ENCODE data around the gene FYCO1.
"Not testable (repeated sequence)": the region's sequence is repeated elsewhere in the genome, so short reads cannot be mapped to it uniquely, and the experiment has no call there.

Gene FYCO1

GRCh38 chr3:46010519-46011113 lies 15.0 kb upstream of the FYCO1 start:
- in situ Hi-C loops (cut with MboI; ENCODE audit: low sequenced_read_pairs) = no loop called here

- in situ Hi-C loops (cut with MboI; ENCODE audit: low sequenced_read_pairs) = no loop called here
Observed at GRCh38 chr3:46008058-46008457, 12.4 kb upstream of the FYCO1 start.

- in situ Hi-C loops (cut with MboI; ENCODE audit: low sequenced_read_pairs) = no loop called here
Observed at GRCh38 chr3:46007280-46007679, 11.7 kb upstream of the FYCO1 start.

DNA sequence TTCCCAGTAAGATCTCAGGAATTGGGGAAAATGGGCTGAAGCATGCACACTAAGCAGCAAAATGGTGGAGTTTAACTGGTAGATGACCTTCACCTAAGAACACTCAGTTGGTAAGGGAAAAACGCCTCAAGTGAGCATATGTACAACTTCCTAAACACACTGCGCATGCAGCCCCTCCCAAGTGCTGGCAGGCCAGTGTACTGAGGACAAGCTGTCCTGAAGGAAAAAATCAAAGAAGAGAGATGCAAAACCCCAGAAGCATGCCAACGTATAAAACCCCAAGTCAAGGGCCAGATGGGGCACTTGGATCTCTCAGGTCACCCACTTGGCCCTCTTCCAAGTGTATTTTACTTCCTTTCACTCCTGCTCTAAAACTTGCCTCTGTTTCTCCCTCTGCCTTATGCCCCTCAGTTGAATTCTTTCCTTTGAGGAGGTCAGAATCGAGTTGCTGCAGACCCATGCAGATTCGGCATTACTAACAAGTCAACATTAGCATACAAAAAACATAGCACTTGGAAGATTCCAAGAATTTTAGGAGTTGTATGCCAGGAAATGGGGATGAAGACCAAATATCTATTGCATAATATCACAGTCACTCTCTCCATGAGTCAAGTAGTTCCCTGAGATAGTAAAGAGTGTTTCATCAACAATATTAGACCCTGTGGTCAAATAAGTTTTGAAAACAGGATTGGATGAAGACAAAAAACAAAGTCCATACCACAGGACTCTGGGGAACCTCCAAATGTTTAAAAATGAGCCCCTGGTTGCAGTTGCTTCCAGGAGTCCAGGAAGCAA lies 10.8 kb upstream of the FYCO1 start:
- in situ Hi-C loops (cut with MboI; ENCODE audit: low sequenced_read_pairs) = no loop called here

GRCh38 chr3:46003706-46004105 lies 8.1 kb upstream of the FYCO1 start:
- in situ Hi-C loops (cut with MboI; ENCODE audit: low sequenced_read_pairs) = not testable (repeated sequence)

GRCh38 chr3:46001178-46001577 lies 5.6 kb upstream of the FYCO1 start:
- in situ Hi-C loops (cut with MboI; ENCODE audit: low sequenced_read_pairs) = no loop called here

- in situ Hi-C loops (cut with MboI; ENCODE audit: low sequenced_read_pairs) = no loop called here
Observed at GRCh38 chr3:45997942-45998341, 2.3 kb upstream of the FYCO1 start.

- in situ Hi-C loops (cut with MboI; ENCODE audit: low sequenced_read_pairs) = not testable (repeated sequence)
Observed at GRCh38 chr3:45997499-45997898, 1.9 kb upstream of the FYCO1 start.

DNA sequence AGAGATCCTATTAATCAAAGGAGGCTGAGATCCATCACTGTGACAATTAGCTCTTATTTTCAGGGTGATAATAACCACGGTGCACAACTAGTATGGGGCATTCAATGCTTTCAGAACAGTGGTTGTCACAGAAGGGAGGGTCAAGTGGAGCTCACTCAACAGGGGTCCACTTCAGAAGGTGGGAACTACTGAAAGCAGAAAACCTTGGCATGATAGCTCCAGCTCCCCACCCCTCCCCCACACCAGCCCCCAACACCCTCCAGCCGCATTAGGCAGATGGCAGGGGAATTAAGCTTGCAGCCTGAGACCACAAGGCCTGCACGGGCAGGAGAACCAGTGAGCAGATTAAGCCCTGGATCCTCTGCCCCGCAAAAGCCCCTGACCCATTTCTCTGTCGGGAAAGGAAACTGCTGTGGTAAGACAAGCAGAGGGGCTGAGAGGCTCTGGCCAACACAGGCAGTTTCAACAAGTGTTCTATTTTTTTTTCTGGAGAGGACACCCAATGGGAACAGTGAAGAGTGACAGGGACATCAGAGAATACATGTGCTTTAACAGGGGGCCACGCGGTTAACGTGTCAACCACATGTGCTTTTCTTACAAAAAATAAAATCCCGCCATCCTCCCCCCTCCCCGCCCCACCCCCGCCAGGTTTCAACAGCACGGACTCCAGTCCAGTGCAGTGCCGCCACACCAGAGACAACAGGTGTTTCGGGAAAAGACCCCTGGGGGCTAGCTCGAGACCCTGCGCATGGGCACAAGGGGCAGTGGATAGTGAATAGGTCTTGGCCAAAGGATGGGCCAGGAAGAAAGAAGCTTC lies 997 bp downstream of the FYCO1 start:
- in situ Hi-C loops (cut with MboI; ENCODE audit: low sequenced_read_pairs) = no loop called here

DNA sequence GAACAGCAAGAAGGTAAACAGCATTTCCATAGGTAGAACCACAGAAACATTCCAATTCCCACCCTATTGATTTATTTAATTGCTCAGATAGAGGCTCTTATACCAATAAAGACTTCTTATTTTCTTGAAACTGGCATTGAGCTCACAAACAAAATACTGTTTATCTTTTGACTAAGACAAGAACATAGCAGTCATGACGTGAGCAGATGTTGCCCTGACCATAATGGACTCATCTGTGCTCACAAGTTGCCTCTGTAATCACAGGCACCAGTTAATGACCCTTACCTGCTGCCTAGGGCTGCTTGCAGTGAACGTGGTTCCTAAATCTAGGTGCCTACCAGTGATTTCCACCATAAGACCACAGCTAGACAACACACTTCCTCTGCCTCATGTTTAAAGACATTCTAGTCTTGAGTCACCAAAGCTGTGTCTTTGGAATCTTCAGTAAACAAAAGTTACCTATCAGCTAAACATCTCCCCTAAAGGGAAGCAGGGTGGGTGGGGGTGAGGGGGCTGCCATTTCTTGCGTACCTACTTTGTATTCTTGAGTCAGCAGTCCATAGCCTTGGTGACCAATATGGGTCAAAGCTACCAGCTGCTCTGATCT lies 2.1 kb downstream of the FYCO1 start:
- in situ Hi-C loops (cut with MboI; ENCODE audit: low sequenced_read_pairs) = no loop called here

GRCh38 chr3:45992821-45993221 lies 2.8 kb downstream of the FYCO1 start:
- in situ Hi-C loops (cut with MboI; ENCODE audit: low sequenced_read_pairs) = no loop called here

- in situ Hi-C loops (cut with MboI; ENCODE audit: low sequenced_read_pairs) = no loop called here
Observed at GRCh38 chr3:45992133-45992729, 3.4 kb downstream of the FYCO1 start.

DNA sequence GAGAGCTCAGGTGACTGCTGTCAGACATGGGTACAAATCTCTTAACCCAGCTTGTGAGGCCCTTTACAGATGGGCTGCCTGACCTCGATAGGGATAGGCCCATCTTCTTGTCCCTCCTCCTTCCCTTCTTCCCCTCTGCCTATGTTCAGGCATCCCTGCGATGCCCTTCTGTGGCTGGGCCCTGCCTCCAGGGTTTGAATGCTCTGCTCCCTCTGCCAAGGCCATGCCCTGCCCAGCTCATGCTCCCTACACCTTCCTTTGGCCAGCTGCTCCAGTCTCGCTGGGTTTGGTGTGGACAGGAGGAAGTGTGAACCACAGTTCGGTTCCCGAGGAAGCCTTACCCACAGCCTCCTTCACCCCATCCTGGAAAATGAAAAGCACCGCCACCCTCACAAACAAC lies 4.3 kb downstream of the FYCO1 start:
- in situ Hi-C loops (cut with MboI; ENCODE audit: low sequenced_read_pairs) = no loop called here

DNA sequence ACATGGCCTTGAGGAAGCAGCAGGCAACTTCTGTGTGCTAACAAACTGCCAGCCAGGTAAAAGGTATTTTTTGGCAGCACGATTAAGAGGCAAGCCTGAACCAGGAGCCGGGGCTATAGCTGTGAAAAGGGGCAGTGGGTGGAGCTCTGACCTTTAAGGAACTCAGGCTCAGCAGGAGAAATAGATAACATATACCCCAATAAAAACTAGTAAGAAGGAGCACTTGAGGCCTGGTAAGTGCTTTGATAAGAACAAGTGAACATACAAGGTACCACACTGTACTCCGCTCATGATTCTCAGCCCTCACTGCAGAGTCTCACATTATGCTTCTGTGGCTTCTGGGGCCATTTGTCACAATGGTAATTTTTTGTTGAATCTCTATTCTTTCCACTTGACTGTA lies 5.4 kb downstream of the FYCO1 start:
- in situ Hi-C loops (cut with MboI; ENCODE audit: low sequenced_read_pairs) = no loop called here

DNA sequence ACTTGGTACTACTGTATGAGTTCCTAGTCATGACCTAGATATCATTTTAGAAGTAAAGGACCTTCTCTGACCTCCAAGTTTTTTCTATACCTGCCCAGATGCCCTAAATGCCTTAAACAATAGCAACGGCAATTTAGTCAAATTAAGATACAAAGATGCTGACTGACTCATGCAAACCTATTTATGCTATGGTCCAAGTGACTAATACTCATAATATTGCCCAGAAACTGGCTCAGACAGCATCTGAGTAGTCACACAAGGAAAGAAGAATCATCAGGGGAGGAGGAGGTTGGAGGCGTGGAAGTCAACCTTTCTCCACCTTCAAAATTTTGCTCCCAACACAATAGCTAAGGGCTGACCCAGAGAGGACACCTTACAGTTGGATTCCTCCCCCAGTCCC lies 6.8 kb downstream of the FYCO1 start:
- in situ Hi-C loops (cut with MboI; ENCODE audit: low sequenced_read_pairs) = no loop called here

GRCh38 chr3:45988362-45988761 lies 7.3 kb downstream of the FYCO1 start:
- in situ Hi-C loops (cut with MboI; ENCODE audit: low sequenced_read_pairs) = no loop called here

DNA sequence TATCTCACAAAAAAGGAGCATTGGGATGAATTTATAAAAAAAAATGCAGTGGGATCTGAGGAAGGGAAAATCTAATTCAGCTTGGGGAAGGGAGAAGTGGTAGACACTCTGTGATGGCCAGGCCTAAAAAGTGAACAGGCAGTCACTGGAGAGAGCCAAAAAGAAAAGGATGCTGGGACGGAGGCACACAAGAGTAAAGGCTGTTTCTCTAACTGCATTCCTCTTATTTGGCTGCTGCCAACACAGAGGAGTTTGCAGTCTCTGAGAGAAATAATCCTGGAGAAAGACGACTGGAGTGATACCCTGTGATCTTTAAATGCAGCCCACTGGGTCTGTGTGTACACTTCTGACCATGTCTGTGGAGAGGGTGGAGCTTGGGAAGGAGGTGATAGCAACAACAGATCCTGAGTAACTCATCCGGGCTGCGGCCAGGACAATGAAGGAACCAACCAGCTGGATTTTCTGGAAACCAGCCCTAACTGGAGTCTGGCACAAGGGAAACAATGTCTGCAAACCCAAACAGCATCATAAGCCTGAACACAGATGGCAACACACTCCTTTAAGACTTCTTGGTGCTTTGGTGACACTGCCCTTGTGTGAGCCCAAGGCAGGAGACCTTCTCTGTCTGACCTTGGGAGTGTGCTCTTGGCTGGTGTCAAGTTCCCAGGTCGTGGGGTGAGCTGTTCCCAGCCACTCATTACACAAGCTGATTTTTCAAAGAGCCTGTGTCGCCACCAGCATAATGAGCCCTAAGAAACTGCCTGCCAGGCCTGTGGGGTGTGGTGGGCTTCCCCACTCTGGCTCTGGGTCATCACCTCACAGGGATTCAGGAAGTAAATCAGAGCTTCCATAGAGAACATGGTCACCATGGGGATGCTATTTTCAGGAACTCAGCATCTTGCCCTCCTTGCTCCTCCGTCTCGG lies 8.0 kb downstream of the FYCO1 start:
- in situ Hi-C loops (cut with MboI; ENCODE audit: low sequenced_read_pairs) = no loop called here

GRCh38 chr3:45986303-45986982 lies 9.2 kb downstream of the FYCO1 start:
- in situ Hi-C loops (cut with MboI; ENCODE audit: low sequenced_read_pairs) = no loop called here

DNA sequence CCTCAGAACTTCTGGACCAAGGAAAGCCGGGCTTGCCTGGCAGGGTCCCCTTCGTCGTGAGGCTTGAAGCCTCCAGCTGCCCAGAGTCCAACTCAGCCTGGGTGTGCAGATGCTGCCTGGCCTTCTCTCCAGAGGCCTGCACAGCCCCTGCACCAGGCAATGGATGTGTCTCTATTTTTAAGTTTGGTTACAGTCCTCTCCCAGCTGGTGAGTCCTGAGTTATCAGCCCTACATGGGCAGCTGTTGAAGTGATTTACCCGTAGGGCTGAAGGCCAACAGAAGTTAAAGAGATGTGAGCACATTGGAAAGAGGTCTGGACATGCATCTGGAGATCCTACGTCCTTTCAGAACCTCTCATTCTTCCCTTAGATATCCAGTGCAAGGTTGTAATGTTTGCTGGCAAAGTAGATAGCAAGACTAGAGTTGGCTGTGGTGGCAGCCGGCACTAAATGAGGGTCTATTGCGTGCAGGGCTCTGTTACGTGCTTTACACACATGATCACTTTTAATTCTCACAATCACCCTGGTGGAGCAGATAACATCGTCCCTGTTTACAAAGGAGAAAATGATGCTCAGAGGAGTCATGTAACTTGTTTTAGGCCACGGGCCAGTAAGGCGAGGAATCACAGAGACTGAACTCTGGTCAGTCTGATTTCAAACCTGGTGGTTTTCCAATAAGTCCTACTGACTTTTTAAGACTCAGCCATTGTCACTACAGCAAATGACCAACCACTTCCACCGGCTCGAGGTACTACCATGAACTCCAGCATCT lies 9.9 kb downstream of the FYCO1 start:
- in situ Hi-C loops (cut with MboI; ENCODE audit: low sequenced_read_pairs) = no loop called here

Data from HL-60/S4 treated with retinoic acid at 250 ng/mL for 4 days and 3 days (cell line).